HEK293 (cell line): ENCODE measurements around the gene PRSS12.

Experiments used
- BCL11A ChIP-seq: fragments of 450-650 bp; formaldehyde crosslinking; IDR thresholded peaks from 2 replicates; pipeline ENCODE4 v1.5.1; 2016; ENCODE audit warnings: low read depth, missing biosample characterization, missing genetic modification characterization
- GFI1B ChIP-seq: fragments of 450-650 bp; formaldehyde crosslinking; IDR thresholded peaks from 2 replicates; pipeline ENCODE4 v1.5.1; 2016; ENCODE audit warnings: missing biosample characterization, missing genetic modification characterization
- HOXA7 ChIP-seq: sonication (generic); formaldehyde crosslinking; IDR thresholded peaks from 2 replicates; pipeline ENCODE4 v1.8.1; 2022; ENCODE audit warnings: missing genetic modification reagents, borderline replicate concordance
- INSM2 ChIP-seq: fragments of 450-650 bp; formaldehyde crosslinking; IDR thresholded peaks from 2 replicates; pipeline ENCODE4 v1.5.1; 2016; ENCODE audit warnings: missing biosample characterization, missing genetic modification characterization
- KLF17 ChIP-seq: fragments of 450-650 bp; formaldehyde crosslinking; IDR thresholded peaks from 2 replicates; pipeline ENCODE4 v1.5.1; 2016; ENCODE audit warnings: missing biosample characterization, missing genetic modification characterization
- PRDM1 ChIP-seq: fragments of 450-650 bp; formaldehyde crosslinking; IDR thresholded peaks from 2 replicates; pipeline ENCODE4; 2016; ENCODE audit warnings: missing biosample characterization, missing genetic modification characterization
- SP2 ChIP-seq: fragments of 450-650 bp; formaldehyde crosslinking; IDR thresholded peaks from 2 replicates; pipeline ENCODE4 v1.5.1; 2016; ENCODE audit warnings: missing biosample characterization, missing genetic modification characterization
- ZBTB49 ChIP-seq: fragments of 450-650 bp; formaldehyde crosslinking; IDR thresholded peaks from 2 replicates; pipeline ENCODE4 v1.5.1; 2016; ENCODE audit warnings: missing biosample characterization, missing genetic modification characterization, low read depth
- ZFP3 ChIP-seq: fragments of 450-650 bp; formaldehyde crosslinking; IDR thresholded peaks from 2 replicates; pipeline ENCODE4 v1.5.1; 2016; ENCODE audit warnings: low read depth, missing biosample characterization, missing genetic modification characterization
- ZNF157 ChIP-seq: fragments of 450-650 bp; formaldehyde crosslinking; IDR thresholded peaks from 2 replicates; pipeline ENCODE4 v1.5.1; 2016; ENCODE audit warnings: missing biosample characterization, missing genetic modification characterization
- ZNF335 ChIP-seq: fragments of 450-650 bp; formaldehyde crosslinking; conservative IDR thresholded peaks from 2 replicates; pipeline ENCODE4 v1.5.1; 2016; ENCODE audit warnings: missing biosample characterization, missing genetic modification characterization
- ZNF423 ChIP-seq: fragments of 450-650 bp; formaldehyde crosslinking; IDR thresholded peaks from 2 replicates; pipeline ENCODE4 v1.5.1; 2016; ENCODE audit warnings: missing biosample characterization, missing genetic modification characterization
- ZNF518A ChIP-seq: fragments of 450-650 bp; formaldehyde crosslinking; conservative IDR thresholded peaks from 2 replicates; pipeline ENCODE4 v1.5.1; 2016; ENCODE audit warnings: low read depth, missing biosample characterization, missing genetic modification characterization
- ZNF530 ChIP-seq: fragments of 450-650 bp; formaldehyde crosslinking; IDR thresholded peaks from 2 replicates; pipeline ENCODE4 v1.5.1; 2016; ENCODE audit warnings: low read depth, missing biosample characterization, missing genetic modification characterization
- ZNF561 ChIP-seq: fragments of 450-650 bp; IDR thresholded peaks from 2 replicates; pipeline ENCODE4 v1.5.1; 2018; ENCODE audit warnings: missing biosample characterization, missing genetic modification characterization, borderline replicate concordance
- ZNF610 ChIP-seq: fragments of 450-650 bp; formaldehyde crosslinking; IDR thresholded peaks from 2 replicates; pipeline ENCODE4 v1.5.1; 2016; ENCODE audit warnings: missing biosample characterization, missing genetic modification characterization, borderline replicate concordance
- ZNF658 ChIP-seq: fragments of 450-650 bp; formaldehyde crosslinking; IDR thresholded peaks from 2 replicates; pipeline ENCODE4; 2016; ENCODE audit warnings: missing biosample characterization, missing genetic modification characterization
- ZNF768 ChIP-seq: fragments of 450-650 bp; formaldehyde crosslinking; IDR thresholded peaks from 2 replicates; pipeline ENCODE4 v1.5.1; 2018; ENCODE audit warnings: missing biosample characterization, mild to moderate bottlenecking, missing genetic modification characterization
- ZNF843 ChIP-seq: fragments of 450-650 bp; formaldehyde crosslinking; IDR thresholded peaks from 2 replicates; pipeline ENCODE4 v1.5.1; 2016; ENCODE audit warnings: missing biosample characterization, missing genetic modification characterization
- ZSCAN16 ChIP-seq: fragments of 450-650 bp; formaldehyde crosslinking; IDR thresholded peaks from 2 replicates; pipeline ENCODE4 v1.5.1; 2016; ENCODE audit warnings: missing biosample characterization, missing genetic modification characterization
- ZSCAN30 ChIP-seq: fragments of 450-650 bp; IDR thresholded peaks from 2 replicates; pipeline ENCODE4 v1.5.1; 2018; ENCODE audit warnings: missing biosample characterization, mild to moderate bottlenecking, missing genetic modification characterization, moderate library complexity
- TF ChIP-seq, protein P1 (sequence below): fragments of 450-650 bp; formaldehyde crosslinking; IDR thresholded peaks from 2 replicates; pipeline ENCODE4 v1.5.1; 2016; ENCODE audit warnings: missing biosample characterization, missing genetic modification characterization
- TF ChIP-seq, protein P2 (sequence below): fragments of 450-650 bp; formaldehyde crosslinking; IDR thresholded peaks from 2 replicates; pipeline ENCODE4 v1.5.1; 2016; ENCODE audit warnings: missing biosample characterization, missing genetic modification characterization

The PRSS12 gene

GRCh38 chr4:118327554-118328241 lies 25.1 kb downstream of the PRSS12 start (continued):
- no peak for TF ChIP-seq ZNF530 (tag by site-specific recombination)
- peak; percentile 46; the same call in 1 of the 2 replicates for TF ChIP-seq ZNF423
- TF ChIP-seq ZSCAN30 (tag by site-specific recombination), result peak; percentile 81
- no peak for TF ChIP-seq ZNF768 (tag by site-specific recombination)
- no peak for TF ChIP-seq HOXA7
- TF ChIP-seq ZNF157 (tag by site-specific recombination), result no peak
- TF ChIP-seq ZNF518A, result peak; percentile 35; the same call in 1 of the 2 replicates
- no peak for TF ChIP-seq ZNF658
- TF ChIP-seq, protein P1, sequence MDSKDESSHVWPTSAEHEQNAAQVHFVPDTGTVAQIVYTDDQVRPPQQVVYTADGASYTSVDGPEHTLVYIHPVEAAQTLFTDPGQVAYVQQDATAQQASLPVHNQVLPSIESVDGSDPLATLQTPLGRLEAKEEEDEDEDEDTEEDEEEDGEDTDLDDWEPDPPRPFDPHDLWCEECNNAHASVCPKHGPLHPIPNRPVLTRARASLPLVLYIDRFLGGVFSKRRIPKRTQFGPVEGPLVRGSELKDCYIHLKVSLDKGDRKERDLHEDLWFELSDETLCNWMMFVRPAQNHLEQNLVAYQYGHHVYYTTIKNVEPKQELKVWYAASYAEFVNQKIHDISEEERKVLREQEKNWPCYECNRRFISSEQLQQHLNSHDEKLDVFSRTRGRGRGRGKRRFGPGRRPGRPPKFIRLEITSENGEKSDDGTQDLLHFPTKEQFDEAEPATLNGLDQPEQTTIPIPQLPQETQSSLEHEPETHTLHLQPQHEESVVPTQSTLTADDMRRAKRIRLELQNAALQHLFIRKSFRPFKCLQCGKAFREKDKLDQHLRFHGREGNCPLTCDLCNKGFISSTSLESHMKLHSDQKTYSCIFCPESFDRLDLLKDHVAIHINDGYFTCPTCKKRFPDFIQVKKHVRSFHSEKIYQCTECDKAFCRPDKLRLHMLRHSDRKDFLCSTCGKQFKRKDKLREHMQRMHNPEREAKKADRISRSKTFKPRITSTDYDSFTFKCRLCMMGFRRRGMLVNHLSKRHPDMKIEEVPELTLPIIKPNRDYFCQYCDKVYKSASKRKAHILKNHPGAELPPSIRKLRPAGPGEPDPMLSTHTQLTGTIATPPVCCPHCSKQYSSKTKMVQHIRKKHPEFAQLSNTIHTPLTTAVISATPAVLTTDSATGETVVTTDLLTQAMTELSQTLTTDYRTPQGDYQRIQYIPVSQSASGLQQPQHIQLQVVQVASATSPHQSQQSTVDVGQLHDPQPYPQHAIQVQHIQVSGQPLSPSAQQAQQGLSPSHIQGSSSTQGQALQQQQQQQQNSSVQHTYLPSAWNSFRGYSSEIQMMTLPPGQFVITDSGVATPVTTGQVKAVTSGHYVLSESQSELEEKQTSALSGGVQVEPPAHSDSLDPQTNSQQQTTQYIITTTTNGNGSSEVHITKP (tag by site-specific recombination), result peak; percentile 23; the same call in 1 of the 2 replicates
- no peak for TF ChIP-seq PRDM1 (tag by site-specific recombination)
- TF ChIP-seq ZSCAN16, result peak; percentile 57; the same call in 1 of the 2 replicates
- TF ChIP-seq ZFP3 (tag by site-specific recombination), result no peak
- peak; percentile 97 for TF ChIP-seq INSM2 (tag by site-specific recombination)
- TF ChIP-seq ZBTB49 (tag by site-specific recombination), result peak; percentile 55; the same call in 1 of the 2 replicates
- TF ChIP-seq KLF17 (tag by site-specific recombination), result 0 out of 2 replicates have a peak, but pooled peaks have one; percentile 39
- 0 out of 2 replicates have a peak, but pooled peaks have one; percentile 68 for TF ChIP-seq ZNF610
- TF ChIP-seq, protein P2, sequence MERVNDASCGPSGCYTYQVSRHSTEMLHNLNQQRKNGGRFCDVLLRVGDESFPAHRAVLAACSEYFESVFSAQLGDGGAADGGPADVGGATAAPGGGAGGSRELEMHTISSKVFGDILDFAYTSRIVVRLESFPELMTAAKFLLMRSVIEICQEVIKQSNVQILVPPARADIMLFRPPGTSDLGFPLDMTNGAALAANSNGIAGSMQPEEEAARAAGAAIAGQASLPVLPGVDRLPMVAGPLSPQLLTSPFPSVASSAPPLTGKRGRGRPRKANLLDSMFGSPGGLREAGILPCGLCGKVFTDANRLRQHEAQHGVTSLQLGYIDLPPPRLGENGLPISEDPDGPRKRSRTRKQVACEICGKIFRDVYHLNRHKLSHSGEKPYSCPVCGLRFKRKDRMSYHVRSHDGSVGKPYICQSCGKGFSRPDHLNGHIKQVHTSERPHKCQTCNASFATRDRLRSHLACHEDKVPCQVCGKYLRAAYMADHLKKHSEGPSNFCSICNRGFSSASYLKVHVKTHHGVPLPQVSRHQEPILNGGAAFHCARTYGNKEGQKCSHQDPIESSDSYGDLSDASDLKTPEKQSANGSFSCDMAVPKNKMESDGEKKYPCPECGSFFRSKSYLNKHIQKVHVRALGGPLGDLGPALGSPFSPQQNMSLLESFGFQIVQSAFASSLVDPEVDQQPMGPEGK (tag by site-specific recombination), result peak; percentile 70
- TF ChIP-seq GFI1B (tag by site-specific recombination), result peak; percentile 97
- TF ChIP-seq BCL11A, result peak; percentile 91
- no peak for TF ChIP-seq ZNF335 (tag by site-specific recombination)
- peak; percentile 100 for TF ChIP-seq ZNF843 (tag by site-specific recombination)
- TF ChIP-seq ZNF561 (tag by site-specific recombination), result peak; percentile 89
- TF ChIP-seq SP2 (tag by site-specific recombination), result peak; percentile 41
